Measurements from ENCODE around the gene DPM3.

Gene DPM3

DNA sequence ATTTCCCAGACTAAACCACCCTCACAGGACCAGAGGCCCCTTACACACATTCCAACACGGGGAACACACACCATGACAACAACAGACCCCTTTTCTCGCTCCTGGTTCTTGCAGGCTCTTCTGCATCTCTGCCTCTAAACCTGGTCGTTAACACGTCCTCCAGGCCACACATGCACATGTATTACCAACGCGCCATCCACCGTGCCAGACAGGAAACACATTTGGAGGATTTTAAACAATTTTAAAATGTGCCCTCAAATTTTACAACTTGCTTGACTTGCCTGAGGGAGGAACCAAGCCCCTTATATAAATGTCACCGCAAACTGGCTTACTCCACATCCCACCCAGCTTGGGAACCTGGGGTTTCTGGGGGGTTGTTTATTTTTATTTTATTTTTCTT, 29.5 kb downstream of the DPM3 start:
- TF ChIP-seq, protein P1, sequence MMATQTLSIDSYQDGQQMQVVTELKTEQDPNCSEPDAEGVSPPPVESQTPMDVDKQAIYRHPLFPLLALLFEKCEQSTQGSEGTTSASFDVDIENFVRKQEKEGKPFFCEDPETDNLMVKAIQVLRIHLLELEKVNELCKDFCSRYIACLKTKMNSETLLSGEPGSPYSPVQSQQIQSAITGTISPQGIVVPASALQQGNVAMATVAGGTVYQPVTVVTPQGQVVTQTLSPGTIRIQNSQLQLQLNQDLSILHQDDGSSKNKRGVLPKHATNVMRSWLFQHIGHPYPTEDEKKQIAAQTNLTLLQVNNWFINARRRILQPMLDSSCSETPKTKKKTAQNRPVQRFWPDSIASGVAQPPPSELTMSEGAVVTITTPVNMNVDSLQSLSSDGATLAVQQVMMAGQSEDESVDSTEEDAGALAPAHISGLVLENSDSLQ (IDR thresholded peaks at IDR 0.05): no peak
- no peak for TF ChIP-seq CTBP1 (IDR thresholded peaks at IDR 0.05; ENCODE audit: borderline replicate concordance)
- no peak for TF ChIP-seq NFRKB (IDR thresholded peaks at IDR 0.05)
- no peak for TF ChIP-seq LEF1 (IDR thresholded peaks at IDR 0.05; ENCODE audit: borderline replicate concordance)
- no peak for TF ChIP-seq SUZ12 (IDR thresholded peaks at IDR 0.05)
- TF ChIP-seq ELF4 (IDR thresholded peaks at IDR 0.05): no peak
- DNase-seq (ENCODE audit: extremely low spot score): no peak
- POLR2A ChIA-PET: no interaction called here
- CTCF ChIA-PET: no interaction called here

DNA sequence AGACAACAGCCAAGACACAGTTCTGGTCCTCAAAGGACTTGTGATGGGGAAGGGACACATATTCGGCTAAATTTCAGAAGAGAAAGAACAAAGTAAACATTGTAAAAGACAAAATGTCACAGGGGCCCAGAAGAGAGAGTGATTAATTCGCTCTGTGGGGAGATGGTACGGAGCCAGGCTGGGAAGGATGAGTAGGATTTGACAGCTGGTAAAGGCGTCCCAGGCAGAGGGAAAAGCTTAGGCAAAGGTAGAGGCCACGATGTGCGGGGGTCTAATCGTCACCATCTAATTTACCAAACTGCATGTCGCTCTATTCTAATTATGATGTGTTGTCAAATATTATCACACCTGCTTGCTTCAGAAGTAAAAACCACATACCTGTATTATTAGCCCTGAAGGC, 29.9 kb downstream of the DPM3 start:
- ChIA-PET POLR2A (no interaction called here), CTCF (no interaction called here)
- no peak for DNase-seq (ENCODE audit: extremely low spot score)
- TF ChIP-seq ARNT (IDR thresholded peaks at IDR 0.05): no peak
- no peak for TF ChIP-seq TARDBP (IDR thresholded peaks at IDR 0.05)
- no peak for TF ChIP-seq FOXK2 (IDR thresholded peaks at IDR 0.05)
- no peak for TF ChIP-seq FOXM1 (IDR thresholded peaks at IDR 0.05; ENCODE audit: borderline replicate concordance)
- TF ChIP-seq, protein P1 (IDR thresholded peaks at IDR 0.05): 0 out of 2 replicates have a peak, but pooled peaks have one; percentile 12
- no peak for TF ChIP-seq ZNF384 (IDR thresholded peaks at IDR 0.05)
- TF ChIP-seq NFRKB (IDR thresholded peaks at IDR 0.05): no peak
- TF ChIP-seq L3MBTL2 (conservative IDR thresholded peaks at IDR 0.05): no peak

DNA sequence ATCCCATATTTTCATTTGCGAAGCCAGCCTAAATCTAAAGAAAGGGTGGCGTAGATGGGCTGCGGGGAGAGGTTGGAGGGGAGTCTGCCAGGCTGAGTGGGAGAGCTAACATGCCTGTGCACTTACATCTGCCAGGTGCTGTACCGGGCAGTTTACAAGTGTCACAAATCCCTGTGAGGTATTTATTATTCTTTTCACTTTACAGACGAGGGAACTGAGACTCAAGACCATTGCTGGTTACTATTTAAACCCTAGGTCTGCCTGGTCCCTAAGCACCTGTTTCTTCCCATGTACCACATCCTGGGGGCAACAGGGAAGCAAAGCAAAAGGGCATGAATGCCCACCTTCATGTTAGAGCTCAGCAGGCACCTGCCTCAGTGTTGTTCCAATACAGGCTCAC, 32.0 kb downstream of the DPM3 start:
- POLR2A ChIA-PET: interaction anchor here (1.0 to 1.3 kb wide), 3 partner anchors 19 to 29 kb away, joined by 3 read pairs; no protein-coding TSS in a partner anchor

DNA sequence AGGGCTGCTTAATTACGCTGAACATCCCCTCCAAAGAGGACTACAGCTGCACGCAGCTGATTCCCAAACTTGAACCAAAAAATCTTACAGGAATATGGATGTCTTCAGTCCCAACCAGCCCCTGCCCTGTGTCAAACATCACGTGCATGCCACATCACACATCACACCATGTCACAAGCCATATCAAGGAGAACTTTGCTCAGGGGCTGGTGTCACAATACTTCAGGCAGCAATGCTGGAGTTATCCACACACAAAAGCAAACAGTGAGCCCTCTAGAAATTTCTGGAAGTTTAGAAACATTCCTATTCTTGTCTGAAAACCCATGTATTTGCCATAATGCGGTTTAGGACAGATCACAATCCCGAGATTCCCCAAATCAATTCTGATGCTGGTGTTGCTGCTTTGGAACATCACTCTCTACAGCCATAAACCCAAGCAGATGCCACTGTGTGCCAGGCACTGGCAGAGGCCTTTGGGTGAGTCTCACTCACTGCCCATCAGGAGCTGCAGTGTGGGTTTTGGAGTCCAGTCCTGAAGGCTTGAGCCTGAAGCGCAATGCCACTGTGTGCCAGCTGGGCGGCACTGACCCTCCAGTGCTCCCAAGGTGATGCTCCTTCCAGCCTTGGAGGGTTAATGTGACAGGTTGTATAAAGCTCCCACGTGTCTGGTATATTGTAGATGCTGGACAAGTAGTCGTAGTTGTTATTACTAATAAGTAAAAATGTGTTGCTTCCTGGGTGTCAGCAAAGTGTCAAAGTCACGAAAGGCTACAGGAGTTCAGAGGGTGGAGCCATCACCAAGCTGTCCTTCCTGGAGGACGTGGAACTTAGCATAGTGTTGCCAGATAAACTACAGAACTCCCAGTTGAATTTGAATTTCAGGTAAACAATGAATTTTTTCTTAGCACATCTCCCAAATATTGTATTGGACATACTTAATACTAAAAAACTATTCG, 32.7 kb downstream of the DPM3 start:
- TF ChIP-seq FOXK2 (IDR thresholded peaks at IDR 0.05): no peak
- no peak for TF ChIP-seq ARNT (IDR thresholded peaks at IDR 0.05)
- no peak for TF ChIP-seq CTBP1 (IDR thresholded peaks at IDR 0.05; ENCODE audit: borderline replicate concordance)
- TF ChIP-seq LEF1 (IDR thresholded peaks at IDR 0.05; ENCODE audit: borderline replicate concordance): no peak
- no peak for TF ChIP-seq SP1 (IDR thresholded peaks at IDR 0.05)
- TF ChIP-seq, protein P1 (IDR thresholded peaks at IDR 0.05): no peak
- no peak for TF ChIP-seq FOXA1 (IDR thresholded peaks at IDR 0.05)
- TF ChIP-seq ELF4 (IDR thresholded peaks at IDR 0.05): no peak
- DNase-seq (ENCODE audit: extremely low spot score): no peak
- ChIA-PET CTCF (no interaction called here), POLR2A (interaction anchor here (1.0 to 1.3 kb wide), 3 partner anchors 19 to 30 kb away, joined by 3 read pairs; no protein-coding TSS in a partner anchor)

More for the DNA sequence above, 32.0 kb downstream of the DPM3 start:
- CTCF ChIA-PET: no interaction called here
- no peak for DNase-seq (ENCODE audit: extremely low spot score)
- TF ChIP-seq CTBP1 (IDR thresholded peaks at IDR 0.05; ENCODE audit: borderline replicate concordance) (no peak), TARDBP (IDR thresholded peaks at IDR 0.05) (no peak), LEF1 (IDR thresholded peaks at IDR 0.05; ENCODE audit: borderline replicate concordance) (no peak), FOXA1 (IDR thresholded peaks at IDR 0.05) (no peak), ZNF384 (IDR thresholded peaks at IDR 0.05) (no peak), SP1 (IDR thresholded peaks at IDR 0.05) (no peak), NFRKB (IDR thresholded peaks at IDR 0.05) (no peak), ARNT (IDR thresholded peaks at IDR 0.05) (no peak), SUZ12 (IDR thresholded peaks at IDR 0.05) (no peak), FOXK2 (IDR thresholded peaks at IDR 0.05) (no peak), FOXM1 (IDR thresholded peaks at IDR 0.05; ENCODE audit: borderline replicate concordance) (no peak), L3MBTL2 (conservative IDR thresholded peaks at IDR 0.05) (no peak), BHLHE40 (IDR thresholded peaks at IDR 0.05; ENCODE audit: borderline replicate concordance) (no peak), ELF4 (IDR thresholded peaks at IDR 0.05) (no peak), HDGF (IDR thresholded peaks at IDR 0.05; ENCODE audit: borderline replicate concordance) (no peak)
- TF ChIP-seq, protein P1 (IDR thresholded peaks at IDR 0.05): no peak

DNA sequence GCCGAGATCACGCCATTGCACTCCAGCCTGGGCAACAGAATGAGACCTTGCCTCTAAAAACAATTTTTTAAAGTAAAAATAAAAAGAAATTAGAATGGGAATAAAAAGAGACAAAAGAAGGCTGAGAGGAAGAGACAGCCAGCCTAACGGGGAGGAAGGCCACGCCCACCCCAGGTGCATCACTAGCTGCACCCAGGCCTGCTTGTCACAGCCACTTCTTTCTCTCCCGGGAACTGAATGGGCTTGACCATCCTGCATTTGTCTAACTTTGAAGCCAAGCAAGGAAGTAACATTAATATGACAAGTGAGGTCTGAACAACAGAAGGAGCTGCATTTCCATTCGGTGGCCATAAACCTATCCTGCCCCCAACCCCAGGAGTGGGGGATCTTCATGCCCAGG, 33.5 kb downstream of the DPM3 start:
- ChIA-PET POLR2A (interaction anchor here (1.2 to 1.3 kb wide), 2 partner anchors 22 to 30 kb away, joined by 3 read pairs; no protein-coding TSS in a partner anchor), CTCF (interaction anchor here (0.8 kb wide), 1 partner anchor 16 kb away, joined by 3 read pairs; no protein-coding TSS in a partner anchor)

More for the DNA sequence above, 33.5 kb downstream of the DPM3 start:
- DNase-seq (ENCODE audit: extremely low spot score): no peak
- TF ChIP-seq BHLHE40 (IDR thresholded peaks at IDR 0.05; ENCODE audit: borderline replicate concordance) (no peak), ARNT (IDR thresholded peaks at IDR 0.05) (no peak), LEF1 (IDR thresholded peaks at IDR 0.05; ENCODE audit: borderline replicate concordance) (no peak), CTBP1 (IDR thresholded peaks at IDR 0.05; ENCODE audit: borderline replicate concordance) (no peak), HDGF (IDR thresholded peaks at IDR 0.05; ENCODE audit: borderline replicate concordance) (no peak), L3MBTL2 (conservative IDR thresholded peaks at IDR 0.05) (no peak), NFRKB (IDR thresholded peaks at IDR 0.05) (no peak), FOXA1 (IDR thresholded peaks at IDR 0.05) (no peak), SP1 (IDR thresholded peaks at IDR 0.05) (no peak), SUZ12 (IDR thresholded peaks at IDR 0.05) (no peak), ZNF384 (IDR thresholded peaks at IDR 0.05) (no peak), FOXK2 (IDR thresholded peaks at IDR 0.05) (no peak), FOXM1 (IDR thresholded peaks at IDR 0.05; ENCODE audit: borderline replicate concordance) (no peak), ELF4 (IDR thresholded peaks at IDR 0.05) (no peak), TARDBP (IDR thresholded peaks at IDR 0.05) (no peak)
- TF ChIP-seq, protein P1 (IDR thresholded peaks at IDR 0.05): no peak
